Stimulated activated CD4-positive, alpha-beta T cell treated with anti-CD3 and anti-CD28 coated beads, Interleukin-12 subunit alpha, Interleukin-12 subunit beta, amount 100 ng/mL, for 24 hours (primary cell): ENCODE data around the gene ITPR2.
"Not testable (repeated sequence)": the region's sequence is repeated elsewhere in the genome, so short reads cannot be mapped to it uniquely, and the experiment has no call there.

Source experiments
- DNase-seq, 2 experiments: peaks; one replicate each; pipeline ENCODE4 v3.0.0-alpha.2; 2020; ENCODE audit warnings: low read depth in 2 of 2

ITPR2 gene

DNA sequence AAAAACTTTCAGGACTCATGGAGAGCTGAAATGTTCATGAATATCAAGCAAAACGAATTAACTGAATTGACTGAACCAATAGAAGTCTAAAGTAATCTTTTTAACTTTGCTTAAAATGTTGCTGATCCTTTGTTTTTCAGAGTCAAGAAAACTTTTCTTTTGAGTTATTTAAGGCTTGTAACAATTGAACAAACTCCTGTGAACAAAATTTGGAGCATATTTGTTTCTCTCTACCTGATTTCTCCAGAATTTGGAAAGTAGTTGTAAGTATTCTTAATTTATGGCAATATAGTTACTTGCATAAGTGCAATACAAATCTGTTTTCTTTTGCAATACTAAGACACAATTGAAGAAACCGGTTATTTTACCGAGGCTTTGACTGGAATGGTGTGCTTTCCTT lies 77.6 kb downstream of the ITPR2 start:
- not testable (repeated sequence) for DNase-seq

DNA sequence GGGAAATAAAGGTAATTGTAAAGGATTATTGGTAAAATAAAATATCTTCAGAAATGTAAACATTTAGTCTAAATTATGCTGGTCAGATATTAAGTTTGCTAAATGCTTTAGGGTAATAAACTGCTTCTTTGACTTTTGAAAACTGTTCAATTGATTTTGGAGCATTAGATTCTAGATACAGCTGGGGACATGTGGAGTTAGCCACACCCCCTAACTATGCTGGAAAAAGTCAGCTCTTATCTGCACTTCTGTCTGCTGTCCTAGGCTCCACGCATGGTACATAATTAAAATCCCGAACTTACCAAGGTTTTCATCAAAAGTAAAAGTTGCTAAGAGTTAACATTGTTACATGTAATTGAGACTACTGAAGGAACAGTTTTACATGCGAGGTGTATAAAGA lies 78.8 kb downstream of the ITPR2 start:
- no peak for DNase-seq

DNA sequence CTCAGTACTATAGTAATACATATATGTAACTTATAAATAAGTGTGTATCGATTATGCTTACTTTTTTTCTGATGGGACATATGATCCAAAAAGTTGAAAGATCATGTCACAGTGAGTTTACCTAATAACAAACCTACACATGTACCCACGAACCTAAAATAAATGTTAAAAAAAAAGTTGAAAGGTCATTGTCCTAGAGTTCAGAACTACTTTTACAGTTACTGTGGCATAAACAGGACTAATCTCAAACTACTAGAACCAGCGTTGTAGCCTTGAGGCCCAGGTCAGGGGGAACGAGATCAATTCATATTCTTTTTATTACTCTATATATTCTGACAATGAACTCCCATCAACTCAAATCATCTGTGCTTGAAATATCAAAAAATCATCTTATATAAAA lies 81.8 kb downstream of the ITPR2 start:
- DNase-seq: no peak

DNA sequence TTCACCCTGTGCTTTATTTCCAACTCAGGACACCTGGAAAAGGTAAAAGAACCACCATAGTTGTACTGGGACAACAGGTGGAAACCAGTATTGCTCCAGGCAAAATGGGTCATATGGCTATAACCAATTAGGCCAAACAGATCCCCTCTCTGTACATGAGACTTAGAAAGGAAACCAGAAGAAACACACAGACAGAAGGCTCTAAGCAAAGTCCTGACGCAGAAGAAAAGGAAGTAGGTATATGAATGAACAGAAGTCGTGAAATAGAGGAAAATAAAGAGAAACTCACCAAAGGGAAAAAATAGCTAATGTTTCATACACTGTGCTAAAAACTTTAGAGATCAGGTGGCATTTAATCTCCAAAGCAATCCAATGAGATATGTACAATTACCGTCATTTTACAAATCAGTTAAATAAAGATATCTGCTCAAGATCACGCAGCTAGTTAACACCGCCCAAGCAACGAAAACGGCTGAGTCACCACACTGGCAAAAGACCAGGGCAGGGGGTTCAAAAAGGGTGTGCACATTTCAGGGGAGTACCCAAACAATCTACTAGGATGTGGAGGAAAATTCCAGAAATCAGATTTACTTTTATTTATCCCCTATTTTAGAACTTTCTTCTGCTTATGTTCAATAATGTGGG lies 82.3 kb downstream of the ITPR2 start:
- no peak for DNase-seq

DNA sequence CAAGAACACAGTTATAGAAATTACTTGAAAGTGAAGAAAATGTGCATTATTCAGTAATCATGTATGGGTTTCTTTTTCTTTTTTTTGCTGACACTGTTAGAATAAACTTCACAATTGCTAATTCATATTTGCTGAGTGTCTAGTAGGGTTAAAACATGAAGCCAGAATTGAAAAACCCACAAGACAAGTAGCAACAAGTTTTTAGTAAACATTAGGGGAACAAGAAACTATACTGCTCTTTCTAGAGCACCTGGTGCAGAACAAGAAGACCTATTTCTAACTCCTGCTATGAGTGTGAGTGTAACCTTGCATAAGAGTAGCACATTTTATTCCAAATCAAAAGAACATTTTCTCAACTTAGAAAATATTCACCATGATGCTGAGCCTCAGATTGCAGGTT lies 83.2 kb downstream of the ITPR2 start:
- no peak for DNase-seq

DNA sequence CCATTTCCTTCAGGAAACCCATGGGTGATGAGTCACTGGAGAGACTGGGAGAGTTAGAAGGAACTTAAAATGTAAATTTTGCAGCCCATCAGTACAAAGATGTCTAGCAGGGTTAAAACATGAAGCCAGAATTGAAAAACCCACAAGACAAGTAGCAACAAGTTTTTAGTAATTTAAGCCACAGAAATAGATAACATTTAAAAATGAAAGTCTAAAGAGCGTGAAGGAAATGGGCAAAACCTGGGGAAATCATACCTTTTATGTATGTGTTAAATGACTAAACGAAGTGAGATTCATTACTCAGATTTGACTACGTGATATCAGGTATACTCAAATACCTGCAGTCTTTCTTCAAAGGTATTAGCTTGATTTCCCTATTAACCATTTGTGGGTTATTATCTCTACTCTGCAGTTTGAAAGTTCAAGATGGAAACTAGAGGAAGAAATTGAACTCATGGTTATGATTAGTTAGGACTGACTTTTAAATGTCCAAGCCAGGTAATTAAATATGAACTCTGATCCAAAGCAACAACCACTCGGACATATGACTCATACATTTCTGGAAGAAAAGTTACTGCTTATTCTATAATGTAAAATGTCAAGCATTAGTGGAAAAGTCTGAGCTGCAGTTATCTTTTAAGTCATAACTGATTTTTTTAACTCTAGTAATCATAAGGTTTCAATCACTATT lies 84.1 kb downstream of the ITPR2 start:
- no peak for DNase-seq

DNA sequence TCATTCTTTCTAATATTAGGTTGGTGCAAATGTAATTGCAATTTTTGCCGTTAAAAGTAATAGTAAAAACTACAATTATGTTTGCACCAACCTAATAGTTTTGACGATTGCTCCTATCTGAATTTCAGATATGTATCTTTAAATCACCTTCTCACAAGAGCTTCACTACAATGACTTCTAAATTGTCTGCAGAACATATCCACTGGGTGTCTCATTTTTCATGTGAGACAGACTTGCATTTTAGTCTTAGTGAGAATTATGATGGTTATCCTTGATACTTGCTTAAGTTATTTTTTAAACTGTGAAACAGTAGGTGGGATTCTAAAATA lies 84.6 kb downstream of the ITPR2 start:
- no peak for DNase-seq

DNA sequence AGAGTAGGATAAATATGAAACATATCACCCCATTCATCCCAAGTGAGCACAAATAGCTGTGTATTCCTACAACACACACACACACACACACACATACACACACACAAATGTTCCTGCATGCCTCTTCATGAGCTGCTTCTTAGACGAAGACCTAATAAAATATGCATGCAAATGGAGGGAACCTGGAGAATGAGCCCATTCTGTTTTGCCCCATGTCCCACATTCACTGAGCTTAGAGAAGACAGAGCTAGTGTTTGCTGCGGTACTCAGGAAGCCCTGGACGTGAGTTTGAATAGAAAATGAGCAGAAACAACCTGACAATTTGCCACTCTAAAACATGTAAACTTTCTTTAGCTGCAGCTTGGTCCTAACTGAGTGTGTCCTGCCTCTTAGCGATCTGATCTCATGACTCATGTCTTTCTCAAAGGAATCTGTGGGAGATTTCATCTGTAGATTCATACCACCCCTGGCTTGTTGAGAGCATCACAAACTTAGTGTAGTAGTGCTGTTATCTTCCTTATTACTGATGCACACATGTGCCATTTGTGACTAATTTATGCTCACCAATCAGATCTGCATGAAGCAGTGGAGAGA lies 86.8 kb downstream of the ITPR2 start:
- no peak for DNase-seq

DNA sequence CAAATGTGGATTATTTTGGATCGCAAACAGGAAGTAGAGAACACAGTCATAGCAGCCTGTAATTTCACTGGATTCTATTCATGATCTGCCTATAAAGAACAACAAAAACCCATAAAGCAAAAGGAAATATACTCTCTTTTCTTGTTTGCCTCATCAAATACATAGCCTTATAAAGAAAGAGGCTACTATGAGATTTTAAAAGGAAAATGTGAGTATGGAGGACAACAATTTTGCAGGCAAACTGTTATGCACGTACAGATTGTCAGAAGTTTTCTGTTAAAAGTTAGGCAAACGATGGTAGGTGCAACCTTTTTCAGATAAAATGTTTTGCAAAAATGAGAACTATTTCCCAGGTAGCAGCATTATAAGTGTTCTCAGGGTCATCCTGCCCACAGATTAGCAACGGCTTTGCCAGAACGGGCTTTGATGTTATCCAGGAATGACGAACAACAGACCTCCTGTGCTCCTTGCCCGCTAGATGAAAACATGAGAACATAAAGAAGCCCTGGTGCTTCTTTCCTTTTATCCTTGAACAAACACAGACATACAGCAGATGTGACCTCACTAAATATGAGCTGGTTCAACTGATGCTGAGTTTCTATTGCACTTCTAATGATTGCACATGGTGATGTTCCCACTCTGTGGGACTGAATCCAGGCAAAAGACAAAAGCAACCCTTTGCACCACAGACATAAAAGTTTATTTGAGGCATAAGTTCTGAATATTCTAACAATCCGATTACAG lies 88.1 kb downstream of the ITPR2 start:
- DNase-seq: no peak

DNA sequence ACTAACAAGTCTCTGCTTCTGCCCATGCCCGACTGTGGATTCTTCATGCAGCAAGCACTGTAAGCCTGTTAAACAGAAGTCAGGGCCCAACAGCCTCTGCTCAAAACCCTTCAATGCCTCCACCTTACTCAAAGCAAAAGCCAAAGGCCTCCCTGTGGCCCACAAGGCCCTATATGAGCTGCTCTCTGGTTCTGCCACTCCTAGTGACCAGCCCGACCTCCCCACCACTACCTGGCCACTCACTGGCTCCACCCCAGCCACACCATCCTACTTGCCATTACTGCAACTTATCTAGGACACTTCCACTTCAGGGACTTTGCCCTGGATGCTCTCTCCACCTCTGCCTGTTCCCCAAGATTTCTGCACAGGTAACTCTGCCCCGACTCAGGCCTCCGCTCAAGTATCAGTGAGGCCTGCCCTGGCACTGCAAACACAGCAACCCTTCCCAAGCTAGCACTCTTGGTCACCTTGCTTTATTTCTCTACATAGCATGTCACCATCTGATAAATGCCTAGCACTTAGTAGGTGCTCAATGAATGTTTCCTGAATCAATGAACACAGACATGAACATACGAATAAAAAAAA lies 88.9 kb downstream of the ITPR2 start:
- no peak for DNase-seq

DNA sequence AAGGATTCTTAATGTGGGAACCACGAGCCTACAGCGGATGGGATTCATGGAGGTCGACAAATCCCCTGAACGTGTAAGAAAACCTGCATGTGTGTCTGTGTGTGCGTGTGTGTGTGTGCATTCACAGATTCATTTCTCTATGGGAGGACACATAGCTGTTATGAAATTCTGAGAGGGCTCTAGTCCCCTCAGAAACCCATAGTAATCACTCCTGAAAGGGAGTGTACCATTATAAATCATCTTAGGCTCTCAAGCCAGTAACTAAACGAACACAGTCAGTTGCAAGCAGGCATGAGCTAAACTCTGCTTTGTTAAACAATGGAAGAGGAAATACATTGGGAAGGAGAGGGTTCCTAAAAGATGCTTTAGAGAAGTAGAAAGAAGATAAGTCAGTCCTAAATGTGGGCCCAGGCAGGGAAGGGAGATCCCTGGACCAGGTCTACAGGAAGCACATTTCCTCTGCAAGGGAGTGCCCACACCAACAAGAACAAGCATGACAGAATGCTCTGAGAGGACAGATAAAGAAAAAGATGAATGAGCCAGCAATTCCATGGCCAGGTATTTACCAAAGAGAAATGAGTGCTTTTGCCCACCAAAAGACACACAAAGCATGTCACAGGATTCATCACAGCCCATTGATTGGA lies 91.3 kb downstream of the ITPR2 start:
- DNase-seq: no peak

DNA sequence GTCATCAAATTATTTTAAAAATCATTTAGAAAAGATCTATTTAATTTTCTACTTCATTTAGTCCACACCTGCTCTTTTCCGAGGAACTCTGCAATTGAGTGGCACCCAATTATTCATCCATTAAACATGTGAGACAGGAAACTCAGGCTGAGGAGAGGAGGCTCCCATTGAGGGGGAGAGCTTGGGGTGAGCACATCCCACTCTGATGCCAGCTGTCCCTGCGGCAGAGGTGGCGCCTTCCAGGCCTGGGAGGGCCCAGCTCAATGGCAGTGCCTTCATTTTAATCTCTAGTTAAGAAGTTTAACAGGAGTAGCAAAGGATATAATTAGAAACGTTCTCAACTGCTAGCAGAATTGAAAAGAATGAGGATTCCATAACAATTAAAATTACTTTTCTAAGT lies 92.0 kb downstream of the ITPR2 start:
- DNase-seq: no peak

DNA sequence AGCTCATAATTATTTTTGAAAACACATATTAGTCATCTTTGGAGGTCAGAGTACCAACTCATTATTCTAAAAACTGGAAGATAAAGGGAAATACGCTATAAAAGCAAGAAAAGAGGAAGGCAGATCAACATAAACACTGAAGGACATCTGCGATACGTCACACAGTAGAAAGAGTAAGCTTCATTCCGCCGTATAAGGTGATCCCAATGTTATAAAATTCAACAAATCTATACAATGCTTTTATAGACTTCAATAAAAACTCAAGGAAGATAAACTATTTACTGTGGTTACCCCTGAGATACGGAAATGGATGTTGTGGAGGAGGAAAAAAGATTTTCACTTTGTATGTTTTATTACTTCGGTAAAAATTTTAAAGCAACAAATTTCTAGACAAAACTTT lies 92.6 kb downstream of the ITPR2 start:
- DNase-seq: no peak

DNA sequence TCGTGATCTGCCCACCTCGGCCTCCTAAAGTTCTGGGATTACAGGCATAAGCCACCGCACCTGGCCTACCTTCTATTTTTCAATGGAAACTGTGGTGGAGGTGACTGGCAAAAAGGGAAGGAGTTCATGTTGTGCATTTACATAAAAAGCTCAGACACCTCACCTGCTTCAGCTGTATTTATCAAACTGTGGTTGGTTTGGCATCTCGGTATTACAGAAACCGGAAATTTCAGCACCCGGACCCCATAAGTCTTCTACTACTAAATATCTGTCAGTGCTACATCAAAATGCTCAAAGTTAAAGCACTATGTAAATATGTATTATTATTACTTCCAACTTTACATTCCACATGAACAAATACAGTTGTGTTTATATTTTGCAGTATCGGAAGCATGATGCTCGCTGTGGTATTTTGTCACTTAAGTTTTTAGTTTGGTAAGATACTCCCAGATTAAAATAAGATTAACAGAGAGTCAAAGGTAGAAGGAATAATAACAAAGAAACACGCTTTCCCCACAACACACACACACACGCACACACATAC lies 95.4 kb downstream of the ITPR2 start:
- no peak for DNase-seq

DNA sequence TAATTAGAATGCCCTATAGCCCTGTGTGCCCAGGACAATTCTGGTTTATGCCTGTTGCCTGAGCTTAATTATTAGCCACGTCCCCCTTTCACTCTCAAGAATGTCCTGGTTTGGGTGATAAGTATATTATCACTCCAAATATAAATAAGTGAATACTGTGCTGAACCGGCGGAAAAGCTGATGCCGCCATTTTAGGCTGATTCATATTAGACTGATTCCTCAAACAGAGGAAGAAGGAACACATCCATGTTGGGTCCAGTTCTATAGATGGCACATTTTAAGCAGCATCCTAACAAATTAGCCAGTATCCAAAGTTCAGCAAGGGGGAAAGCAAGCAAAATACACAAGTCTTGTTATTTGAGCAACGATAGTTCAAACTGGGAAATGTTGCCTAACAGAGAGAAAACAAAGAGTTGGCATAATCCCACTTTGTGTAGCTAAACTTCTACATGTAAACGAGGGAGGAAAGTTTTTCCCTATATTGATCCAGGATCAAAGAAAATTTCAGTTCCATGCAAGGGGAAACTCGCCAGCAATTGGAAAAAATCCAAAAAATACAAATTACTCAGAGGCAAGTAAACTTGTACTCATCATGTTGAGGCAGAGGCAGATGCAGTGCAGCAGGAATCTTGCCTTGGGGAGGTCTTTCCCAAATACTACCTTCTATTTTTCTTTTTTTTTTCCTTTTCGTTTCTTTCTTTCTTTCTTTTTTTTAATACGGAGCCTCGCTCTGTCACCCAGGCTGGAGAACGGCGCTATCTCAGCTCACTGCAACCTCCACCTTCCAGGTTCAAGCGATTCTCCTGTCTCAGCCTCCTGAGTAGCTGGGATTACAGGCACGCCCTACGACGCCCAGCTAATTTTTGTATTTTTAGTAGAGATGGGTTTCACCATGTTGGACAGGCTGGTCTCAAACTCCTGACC lies 96.2 kb downstream of the ITPR2 start:
- DNase-seq: no peak

DNA sequence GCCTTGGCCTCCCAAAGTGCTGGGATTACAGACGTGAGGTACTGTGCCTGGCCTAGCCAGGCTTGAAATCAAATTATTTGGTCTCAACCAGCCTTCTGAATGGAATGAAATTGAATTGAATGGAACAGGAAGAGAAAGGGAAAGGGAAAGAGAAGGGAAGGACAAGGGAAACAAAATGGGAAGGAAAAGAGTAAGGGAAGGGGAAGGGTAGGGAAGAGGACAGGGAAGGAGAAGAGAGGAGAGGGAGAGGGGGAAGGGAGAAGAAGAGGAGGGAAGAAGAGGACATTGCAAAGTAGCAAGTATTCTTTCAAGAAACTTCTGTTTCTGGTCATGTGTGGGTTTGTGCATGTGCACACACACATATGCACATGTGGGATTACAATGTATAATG lies 97.8 kb downstream of the ITPR2 start:
- no peak for DNase-seq

DNA sequence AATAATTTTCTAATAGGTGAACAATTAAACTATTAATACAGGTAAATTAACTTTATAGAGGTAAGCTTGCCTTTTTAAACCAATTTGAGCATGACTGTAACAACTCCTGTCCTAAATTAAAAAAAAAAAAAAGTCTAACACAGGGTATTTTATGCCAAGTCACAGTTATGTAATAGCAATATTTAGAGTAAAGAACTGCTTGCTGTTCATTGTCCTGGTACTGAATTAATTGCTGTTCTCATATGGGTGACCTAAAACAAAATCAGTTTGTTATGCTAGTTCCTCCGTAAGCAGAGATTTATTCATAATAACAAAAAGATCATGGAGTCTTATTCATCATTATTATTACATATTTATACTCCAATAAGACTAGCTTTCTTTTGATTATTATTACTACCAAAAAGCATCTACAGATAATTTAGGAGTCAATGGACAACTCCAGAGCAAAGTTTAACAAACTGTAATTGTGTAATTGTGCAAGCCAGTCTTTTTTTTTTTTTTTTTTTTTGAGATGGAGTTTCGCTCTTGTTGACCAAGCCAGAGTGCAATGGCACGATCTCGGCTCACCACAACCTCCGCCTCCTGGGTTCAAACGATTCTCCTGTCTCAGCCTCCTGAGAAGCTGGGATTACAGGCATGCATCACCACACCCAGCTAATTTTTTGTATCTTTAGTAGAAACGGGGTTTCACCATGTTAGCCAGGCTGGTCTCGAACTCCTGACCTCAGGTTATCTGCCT lies 98.3 kb downstream of the ITPR2 start:
- no peak for DNase-seq

DNA sequence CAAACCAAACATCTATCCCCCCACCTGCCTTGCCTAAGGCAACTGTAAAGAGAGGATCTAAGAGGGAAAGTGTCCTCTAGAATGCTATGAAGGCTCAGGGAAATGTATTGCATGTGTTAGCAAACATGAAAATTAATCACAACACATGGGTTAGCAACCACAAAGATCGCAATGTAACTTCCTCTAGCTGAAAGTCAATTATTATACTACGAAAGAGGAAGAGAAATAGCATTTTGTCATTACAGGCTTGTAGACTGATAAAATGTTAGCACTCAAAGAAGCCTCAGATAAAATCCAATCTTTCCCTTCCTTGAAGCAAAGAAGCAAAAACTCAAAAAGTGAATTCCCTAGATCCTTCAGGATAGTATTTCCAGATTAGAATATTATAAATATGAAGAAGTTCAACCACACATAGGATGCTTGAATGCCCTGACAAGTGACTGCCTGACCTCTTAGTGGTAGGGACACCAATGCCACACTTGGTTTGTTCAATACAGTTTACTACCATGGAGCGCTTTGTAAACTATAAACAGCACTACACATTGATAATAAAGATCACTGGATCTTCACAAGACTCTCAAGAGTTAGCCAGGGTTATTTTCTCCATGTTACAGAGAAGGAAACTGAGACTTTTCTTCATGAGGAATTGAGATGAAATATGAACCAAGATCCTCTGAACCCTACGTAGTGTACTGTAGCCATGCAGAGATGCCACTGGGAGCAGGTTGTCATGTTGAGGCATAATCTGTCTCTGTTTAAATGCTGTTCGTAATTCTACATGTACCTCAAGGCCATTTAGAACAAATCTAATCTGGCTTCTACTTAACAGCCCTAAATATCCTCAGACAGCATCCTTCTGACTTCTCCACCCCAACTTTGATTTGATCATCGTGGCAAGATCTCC lies 100.7 kb downstream of the ITPR2 start:
- no peak for DNase-seq
